H9 (cell line): Measurements from ENCODE around the gene SOCS1. TPM values are rescaled to one million over a fixed set of nuclear protein-coding genes. Genes with fewer than 3 reads are reported as not detected.

Experiments used
- DNase-seq: peaks from one replicate; pipeline ENCODE4 v3.0.0-alpha.2; 2017
- H2AFZ ChIP-seq: one replicate; pipeline ENCODE4 v1.6.1; 2013; ENCODE audit warnings: mild to moderate bottlenecking, low read length, control low read depth, moderate library complexity
- H2AK5ac ChIP-seq: 2 replicates; pipeline ENCODE4 v1.6.1; 2013; ENCODE audit warnings: low read length, control low read depth, mixed read lengths; ENCODE audit not compliant: insufficient read length
- H2BK120ac ChIP-seq: one replicate; pipeline ENCODE4 v1.6.1; 2013; ENCODE audit warnings: low read depth, mild to moderate bottlenecking, low read length, control low read depth, inconsistent platforms; ENCODE audit not compliant: poor library complexity, severe bottlenecking
- H2BK12ac ChIP-seq: 2 replicates; pipeline ENCODE4 v1.6.1; 2013; ENCODE audit warnings: low read length, control low read depth, mixed read lengths, low read depth; ENCODE audit not compliant: insufficient read length
- H2BK15ac ChIP-seq: 2 replicates; pipeline ENCODE4 v1.6.1; 2013; ENCODE audit warnings: low read depth, low read length, control low read depth
- H2BK20ac ChIP-seq: one replicate; pipeline ENCODE4 v1.6.1; 2013; ENCODE audit warnings: low read depth, mild to moderate bottlenecking, low read length, control low read depth, inconsistent platforms; ENCODE audit not compliant: poor library complexity, severe bottlenecking
- H2BK5ac ChIP-seq: 2 replicates; pipeline ENCODE4 v1.6.1; 2013; ENCODE audit warnings: low read length, control low read depth, mixed read lengths; ENCODE audit not compliant: insufficient read length
- H3K14ac ChIP-seq: 2 replicates; pipeline ENCODE4 v1.6.1; 2013; ENCODE audit warnings: low read length, control low read depth; ENCODE audit not compliant: insufficient read depth
- H3K18ac ChIP-seq: 2 replicates; pipeline ENCODE4 v1.6.1; 2013; ENCODE audit warnings: low read depth, mild to moderate bottlenecking, mixed read lengths, low read length, control low read depth; ENCODE audit not compliant: insufficient read length
- H3K23ac ChIP-seq: 2 replicates; pipeline ENCODE4 v1.6.1; 2013; ENCODE audit warnings: low read length, control low read depth, mixed read lengths, low read depth; ENCODE audit not compliant: insufficient read length
- H3K23me2 ChIP-seq: 2 replicates; pipeline ENCODE4 v1.6.1; 2013; ENCODE audit warnings: low read depth, mild to moderate bottlenecking, mixed read lengths, low read length, control low read depth; ENCODE audit not compliant: insufficient read length, poor library complexity, severe bottlenecking
- H3K27ac ChIP-seq: 2 replicates; pipeline ENCODE4 v1.5.1; 2013; ENCODE audit warnings: low read length, control low read depth, mixed read lengths, low read depth; ENCODE audit not compliant: insufficient read length
- H3K27me3 ChIP-seq: 2 replicates; pipeline ENCODE4 v1.6.1; 2013; ENCODE audit warnings: low read length, control low read depth, inconsistent platforms; ENCODE audit not compliant: insufficient read depth
- H3K4ac ChIP-seq: 2 replicates; pipeline ENCODE4 v1.6.1; 2013; ENCODE audit warnings: low read depth, mild to moderate bottlenecking, control low read depth, inconsistent platforms, low read length, moderate library complexity
- H3K4me1 ChIP-seq: 2 replicates; pipeline ENCODE4 v1.6.1; 2013; ENCODE audit warnings: low read length, control low read depth, inconsistent platforms; ENCODE audit not compliant: insufficient read depth
- H3K4me2 ChIP-seq: 2 replicates; pipeline ENCODE4 v1.6.1; 2013; ENCODE audit warnings: low read length, control low read depth, mixed read lengths; ENCODE audit not compliant: insufficient read length, insufficient read depth
- H3K56ac ChIP-seq: 2 replicates; pipeline ENCODE4 v1.6.1; 2013; ENCODE audit warnings: low read depth, mild to moderate bottlenecking, mixed read lengths, low read length, control low read depth; ENCODE audit not compliant: insufficient read length
- H3K79me1 ChIP-seq: 2 replicates; pipeline ENCODE4 v1.6.1; 2013; ENCODE audit warnings: low read depth, mild to moderate bottlenecking, moderate library complexity, low read length, control low read depth, inconsistent platforms; ENCODE audit not compliant: insufficient read depth, poor library complexity, severe bottlenecking
- H3K79me2 ChIP-seq: 2 replicates; pipeline ENCODE4 v1.6.1; 2013; ENCODE audit warnings: low read length, control low read depth, inconsistent platforms; ENCODE audit not compliant: insufficient read depth
- H3K9ac ChIP-seq: 2 replicates; pipeline ENCODE4 v1.6.1; 2013; ENCODE audit warnings: low read length, control low read depth, mixed read lengths; ENCODE audit not compliant: insufficient read length; ENCODE audit errors: extremely low read depth
- H3K9me3 ChIP-seq: one replicate; pipeline ENCODE4 v1.6.1; 2013; ENCODE audit warnings: low read depth, low read length, inconsistent platforms; ENCODE audit not compliant: control insufficient read depth
- H3T11ph ChIP-seq: one replicate; pipeline ENCODE4 v1.6.1; 2013; ENCODE audit warnings: mild to moderate bottlenecking, low read length, control low read depth, inconsistent platforms
- H4K20me1 ChIP-seq: one replicate; pipeline ENCODE4 v1.6.1; 2013; ENCODE audit not compliant: control insufficient read depth, insufficient read length, insufficient read depth
- H4K5ac ChIP-seq: 2 replicates; pipeline ENCODE4 v1.6.1; 2013; ENCODE audit warnings: low read depth, mild to moderate bottlenecking, mixed read lengths, low read length, control low read depth; ENCODE audit not compliant: insufficient read length
- H4K8ac ChIP-seq: replicated peaks from 2 replicates; pipeline ENCODE4 v1.6.1; 2013; ENCODE audit warnings: low read length, control low read depth, mixed read lengths, low read depth; ENCODE audit not compliant: insufficient read length
- H4K91ac ChIP-seq: 2 replicates; pipeline ENCODE4 v1.6.1; 2013; ENCODE audit warnings: low read depth, mild to moderate bottlenecking, moderate library complexity, mixed read lengths, low read length, control low read depth; ENCODE audit not compliant: insufficient read length
- H3K27ac Mint-ChIP-seq, 3 experiments: 2 replicates in 2 of 3; 3 replicates in 1 of 3; pipeline ENCODE4 v1.8.0; 2020 to 2021; ENCODE audit warnings: mixed read lengths in 3 of 3, mild to moderate bottlenecking in 1 of 3, moderate library complexity in 1 of 3
- H3K27me3 Mint-ChIP-seq: 2 replicates; pipeline ENCODE4 v1.8.0; 2021; ENCODE audit warnings: low read depth, mild to moderate bottlenecking, moderate library complexity, mixed read lengths
- H3K36me3 Mint-ChIP-seq, 3 experiments: 2 replicates in 2 of 3; 3 replicates in 1 of 3; pipeline ENCODE4 v1.8.0; 2020 to 2021; ENCODE audit warnings: low read depth in 3 of 3, mixed read lengths in 3 of 3; ENCODE audit not compliant: insufficient read depth in 1 of 3
- H3K4me1 Mint-ChIP-seq, 2 experiments: 2 replicates each; pipeline ENCODE4 v1.8.0; 2020; ENCODE audit warnings: mixed read lengths in 2 of 2
- H3K4me3 Mint-ChIP-seq, 2 experiments: 2 replicates in 1 of 2; 3 replicates in 1 of 2; pipeline ENCODE4 v1.8.0; 2020 to 2021; ENCODE audit warnings: mild to moderate bottlenecking in 2 of 2, mixed read lengths in 2 of 2, moderate library complexity in 1 of 2
- H3K9me3 Mint-ChIP-seq, 2 experiments: 2 replicates in 1 of 2; 3 replicates in 1 of 2; pipeline ENCODE4 v1.8.0; 2020; ENCODE audit warnings: mild to moderate bottlenecking in 2 of 2, mixed read lengths in 2 of 2, moderate library complexity in 1 of 2
- CTCF ChIP-seq: fragments of 200-600 bp; sonication (generic); conservative IDR thresholded peaks from 3 replicates; pipeline ENCODE4 v1.8.0; 2021; ENCODE audit warnings: antibody characterized with exemption, mild to moderate bottlenecking
- WGBS: extraction: QIAGEN DNeasy Blood & Tissue Kit; methylation state at CpG from one replicate; pipeline ENCODE4 v1.1.7; 2013; ENCODE audit warnings: missing lambda C conversion rate, low lambda C conversion rate, mixed read lengths; ENCODE audit not compliant: insufficient read length; ENCODE audit errors: extremely low coverage; 5-methylcytosine and 5-hydroxymethylcytosine counted together
- total RNA-seq: library from RNA; stranded (reverse); gene quantifications from 2 replicates; pipeline ENCODE4 v1.2.1, GENCODE V29; 2021

SOCS1 gene
- total RNA-seq, 1 experiment from 2014 or later: 11.0 TPM

GRCh38 chr16:11232852-11233726 lies 22.9 kb downstream of the SOCS1 start:
- Histone ChIP-seq H2AFZ (no peak overlapping the region), H3T11ph (no peak overlapping the region), H3K23ac (no peak overlapping the region), H3K27me3 (no peaks in the 10 kb centered on the region), H4K8ac (no peak overlapping the region), H2BK120ac (no peak overlapping the region), H3K9ac (no peak overlapping the region), H3K18ac (no peak overlapping the region), H3K27ac (no peak overlapping the region), H4K20me1 (no peaks in the 10 kb centered on the region), H3K56ac (no peak overlapping the region), H3K4me2 (no peak overlapping the region), H3K4ac (no peak overlapping the region), H2BK5ac (no peak overlapping the region), H4K5ac (no peak overlapping the region), H2BK20ac (no peak overlapping the region), H2BK12ac (no peak overlapping the region), H2AK5ac (no peak overlapping the region), H3K14ac (0 out of 2 replicates have a peak overlapping the region, but pooled peaks have one; percentile 0), H3K23me2 (no peaks in the 10 kb centered on the region), H4K91ac (no peak overlapping the region), H2BK15ac (no peak overlapping the region), H3K4me1 (no peaks in the 10 kb centered on the region), H3K79me1 (no peaks in the 10 kb centered on the region), H3K79me2 (no peaks in the 10 kb centered on the region), H3K9me3 (no peaks in the 10 kb centered on the region)
- Mint-ChIP-seq H3K9me3 (no peaks in the 10 kb centered on the region), H3K4me3 (no peak overlapping the region), H3K27me3 (peaks cover 8% of the 10 kb centered on the region), H3K4me1 (peaks cover 0 to 6% of the 10 kb centered on the region in 2 experiments; a peak in 3 of 4 replicates), H3K36me3 (no peaks in the 10 kb centered on the region), H3K27ac (no peak overlapping the region; a peak in 2 of 7 replicates)
- TF ChIP-seq CTCF: no peak
- peak; percentile 72 for DNase-seq
- WGBS: no CpG with 5 or more reads among the region's 35 CpGs
